K562 (cell line): ENCODE results near the gene CSNK1D. TPM values are rescaled to one million over a fixed set of nuclear protein-coding genes. Genes with fewer than 3 reads are reported as not detected.

Source experiments
- MTA2 ChIP-seq: fragments of 450-650 bp; IDR thresholded peaks from 2 replicates; pipeline ENCODE4 v1.6.1; 2016; ENCODE audit warnings: low read depth
- RERE ChIP-seq: sonication (generic); formaldehyde crosslinking; IDR thresholded peaks from 2 replicates; pipeline ENCODE4 v1.8.0; 2023; ENCODE audit warnings: missing genetic modification reagents, mild to moderate bottlenecking, borderline replicate concordance
- polyA plus RNA-seq, 8 experiments: library from polyadenylated mRNA; depleted of rRNA in 4 of 8; stranded (reverse) in 5 of 8; unstranded in 3 of 8; fragments of >200 nt; fragmentation: Nextera tagmentation in 2 of 8; fragmentation: Illumina TruSeq in 1 of 8; extraction: Ambion mirVana in 2 of 8; extraction: Trizol in 1 of 8; gene quantifications; 2 replicates each; pipeline versions ENCODE4 v1.2.1 to v1.2.3, GENCODE V29; 2011 to 2014; ENCODE audit warnings: inconsistent platforms in 1 of 8, missing spikeins in 1 of 8
- total RNA-seq, 7 experiments: library from RNA; depleted of rRNA in 6 of 7; stranded (reverse); fragments of >200 nt in 6 of 7; fragmentation: Illumina TruSeq in 2 of 7; extraction: Trizol in 2 of 7; gene quantifications; 2 replicates each; pipeline versions ENCODE4 v1.2.1 to v1.2.3, GENCODE V29; 2011 to 2021; ENCODE audit warnings: low replicate concordance in 1 of 7

Gene CSNK1D
- total and polyA plus RNA-seq, 9 of the 15 experiments (the other 6 are each of a cell fraction or from before 2014, with no cell fraction given), result 6.5 to 133 (median 41.3) TPM

GRCh38 chr17:82305727-82306300 is 32.3 kb upstream of the CSNK1D start (continued):
- no peak for TF ChIP-seq RERE (CRISPR knock-in tag)
- TF ChIP-seq MTA2, result no peak
